Measurements from ENCODE around the gene COX11.

DNA sequence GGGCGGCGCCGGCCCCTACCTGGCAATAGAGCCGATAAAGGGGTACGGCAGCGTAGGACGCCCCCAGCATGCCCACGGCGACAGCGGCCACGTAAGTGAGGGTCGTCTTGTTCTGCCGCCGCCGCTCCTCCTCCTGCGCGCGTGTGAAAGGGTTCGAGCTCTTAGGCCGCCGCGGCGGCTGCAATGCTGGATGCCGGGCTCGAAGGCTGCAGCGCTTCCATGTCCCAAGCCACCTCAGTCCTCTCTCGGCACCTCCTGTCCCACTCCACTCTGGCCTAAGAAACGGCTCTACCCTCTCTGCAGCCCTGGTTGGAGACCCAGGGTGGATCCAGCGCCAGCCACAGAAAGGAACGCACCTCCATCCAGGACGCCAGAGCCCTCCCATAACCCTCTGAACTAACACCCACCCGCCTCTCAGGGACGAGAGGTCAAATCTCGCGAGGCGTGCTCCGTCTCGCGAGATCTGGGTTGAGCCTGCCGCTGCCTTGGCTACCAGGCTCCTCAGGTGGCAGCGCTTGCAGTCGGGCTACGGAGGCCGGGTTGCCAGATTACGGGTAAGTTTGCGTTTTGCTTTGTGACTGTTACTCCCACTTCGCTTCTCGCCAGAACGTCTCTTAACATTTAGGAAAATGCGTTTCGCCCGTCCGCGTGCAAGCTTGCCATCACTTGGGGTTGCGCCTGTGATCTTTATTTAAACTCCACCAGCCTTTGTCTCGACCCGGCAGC lies at the start of gene COX11, which contains the start of gene STXBP4:
- peak; percentile 33 to 59 (median 47) for TF ChIP-seq CTCF (IDR thresholded peaks at IDR 0.05)
- peak; percentile 71 for TF ChIP-seq POLR2A (IDR thresholded peaks at IDR 0.05)
- TF ChIP-seq POLR2AphosphoS5 (IDR thresholded peaks at IDR 0.05) = peak; percentile 70 to 90 (median 88)

Data from transverse colon (tissue), 4 donors.